Activated T-cell treated with anti-CD3 and anti-CD28 coated beads, Interleukin-2, amount 50 U/mL, for 4 hours (primary cell): ENCODE data around the gene RMDN2. TPM values are rescaled to one million over a fixed set of nuclear protein-coding genes. Genes with fewer than 3 reads are reported as not detected.
"Not testable (repeated sequence)": the region's sequence is repeated elsewhere in the genome, so short reads cannot be mapped to it uniquely, and the experiment has no call there.

ENCODE experiments used
- ATAC-seq, 2 donors: fragments of 200-7000 bp; cut with Tn5 transposase; one replicate each; pipeline ENCODE4 v1.10.0; 2021
- DNase-seq: peaks from one replicate; pipeline ENCODE4 v3.0.0-alpha.2; 2020
- H3K27me3 Mint-ChIP-seq: one replicate; pipeline ENCODE4 v1.8.0; 2021; ENCODE audit warnings: low read depth, mixed read lengths
- H3K36me3 Mint-ChIP-seq: one replicate; pipeline ENCODE4 v1.8.0; 2022; ENCODE audit warnings: mixed read lengths; ENCODE audit not compliant: insufficient read depth
- H3K4me1 Mint-ChIP-seq: one replicate; pipeline ENCODE4 v1.8.0; 2021; ENCODE audit warnings: low read depth, mixed read lengths
- H3K4me3 Mint-ChIP-seq: one replicate; pipeline ENCODE4 v1.8.0; 2021; ENCODE audit warnings: mild to moderate bottlenecking, moderate library complexity, mixed read lengths
- H3K9me3 Mint-ChIP-seq: one replicate; pipeline ENCODE4 v1.8.0; 2021; ENCODE audit warnings: mixed read lengths
- total RNA-seq, 3 donors: library from RNA; stranded (reverse); gene quantifications; one replicate each; pipeline ENCODE4 v1.2.1, GENCODE V29; 2021

Gene RMDN2
- total RNA-seq, 3 donors from 2014 or later = 3.4 to 4.3 (median 3.8) TPM

- not testable (repeated sequence) for ATAC-seq, DNase-seq, H3K9me3 Mint-ChIP-seq, H3K4me3 Mint-ChIP-seq, H3K27me3 Mint-ChIP-seq, H3K36me3 Mint-ChIP-seq
- peaks cover 25% of the 10 kb centered on the region for H3K4me1 Mint-ChIP-seq
Measured at GRCh38 chr2:37930392-37930791, 5.3 kb downstream of the RMDN2 start.

- H3K36me3 Mint-ChIP-seq, DNase-seq, H3K27me3 Mint-ChIP-seq, ATAC-seq, H3K9me3 Mint-ChIP-seq, H3K4me3 Mint-ChIP-seq: not testable (repeated sequence)
- peaks cover 42% of the 10 kb centered on the region for H3K4me1 Mint-ChIP-seq
Measured at GRCh38 chr2:37932873-37933272, 7.8 kb downstream of the RMDN2 start.

GRCh38 chr2:37934591-37935513 is 9.8 kb downstream of the RMDN2 start:
- H3K36me3 Mint-ChIP-seq = peaks cover 12% of the 10 kb centered on the region
- ATAC-seq (peak; percentile 55 to 58), DNase-seq (no peak)
- peak overlapping the region; percentile 68 for H3K4me3 Mint-ChIP-seq
- H3K27me3 Mint-ChIP-seq = peaks cover 1% of the 10 kb centered on the region
- H3K9me3 Mint-ChIP-seq = peaks cover 15% of the 10 kb centered on the region
- peaks cover 46% of the 10 kb centered on the region for H3K4me1 Mint-ChIP-seq

- not testable (repeated sequence) for ATAC-seq, H3K4me3 Mint-ChIP-seq, DNase-seq, H3K27me3 Mint-ChIP-seq
- Mint-ChIP-seq H3K36me3 (peaks cover 15% of the 10 kb centered on the region), H3K4me1 (peaks cover 41% of the 10 kb centered on the region), H3K9me3 (peaks cover 26% of the 10 kb centered on the region)
Measured at GRCh38 chr2:37937568-37937967, 12.5 kb downstream of the RMDN2 start.

- not testable (repeated sequence) for H3K27me3 Mint-ChIP-seq, H3K4me3 Mint-ChIP-seq, DNase-seq, ATAC-seq
- peaks cover 16% of the 10 kb centered on the region for H3K36me3 Mint-ChIP-seq
- H3K4me1 Mint-ChIP-seq = peaks cover 19% of the 10 kb centered on the region
- peaks cover 26% of the 10 kb centered on the region for H3K9me3 Mint-ChIP-seq
Measured at GRCh38 chr2:37941267-37941666, 16.2 kb downstream of the RMDN2 start.

GRCh38 chr2:37944268-37944667 is 19.2 kb downstream of the RMDN2 start:
- no peak for DNase-seq
- ATAC-seq = no peak
- H3K9me3 Mint-ChIP-seq = peaks cover 14% of the 10 kb centered on the region
- H3K27me3 Mint-ChIP-seq = peaks cover 1% of the 10 kb centered on the region
- H3K4me3 Mint-ChIP-seq = no peak overlapping the region
- peaks cover 9% of the 10 kb centered on the region for H3K36me3 Mint-ChIP-seq
- peaks cover 2% of the 10 kb centered on the region for H3K4me1 Mint-ChIP-seq

GRCh38 chr2:37947306-37947705 is 22.2 kb downstream of the RMDN2 start:
- Mint-ChIP-seq H3K4me3 (no peak overlapping the region), H3K4me1 (no peaks in the 10 kb centered on the region), H3K9me3 (no peaks in the 10 kb centered on the region), H3K27me3 (no peaks in the 10 kb centered on the region), H3K36me3 (peaks cover 21% of the 10 kb centered on the region)
- ATAC-seq (no peak), DNase-seq (no peak)

- H3K4me3 Mint-ChIP-seq, H3K4me1 Mint-ChIP-seq, ATAC-seq, H3K27me3 Mint-ChIP-seq, DNase-seq: not testable (repeated sequence)
- peaks cover 26% of the 10 kb centered on the region for H3K9me3 Mint-ChIP-seq
- H3K36me3 Mint-ChIP-seq = peaks cover 19% of the 10 kb centered on the region
Measured at GRCh38 chr2:37962018-37962739, 37.1 kb downstream of the RMDN2 start.

GRCh38 chr2:37962740-37963121 is 37.6 kb downstream of the RMDN2 start:
- ATAC-seq, DNase-seq, H3K4me1 Mint-ChIP-seq, H3K27me3 Mint-ChIP-seq, H3K4me3 Mint-ChIP-seq: not testable (repeated sequence)
- H3K36me3 Mint-ChIP-seq = peaks cover 17% of the 10 kb centered on the region
- H3K9me3 Mint-ChIP-seq = peaks cover 26% of the 10 kb centered on the region

- not testable (repeated sequence) for H3K27me3 Mint-ChIP-seq, DNase-seq, H3K4me1 Mint-ChIP-seq, H3K4me3 Mint-ChIP-seq, ATAC-seq
- Mint-ChIP-seq H3K9me3 (peaks cover 23% of the 10 kb centered on the region), H3K36me3 (peaks cover 17% of the 10 kb centered on the region)
Measured at GRCh38 chr2:37963901-37964300, 38.8 kb downstream of the RMDN2 start.

GRCh38 chr2:37966326-37966725 is 41.2 kb downstream of the RMDN2 start:
- H3K9me3 Mint-ChIP-seq = peaks cover 15% of the 10 kb centered on the region
- no peak overlapping the region for H3K4me3 Mint-ChIP-seq
- H3K4me1 Mint-ChIP-seq = no peaks in the 10 kb centered on the region
- DNase-seq = no peak
- H3K36me3 Mint-ChIP-seq = peaks cover 6% of the 10 kb centered on the region
- ATAC-seq = no peak
- H3K27me3 Mint-ChIP-seq = no peaks in the 10 kb centered on the region

- Mint-ChIP-seq H3K27me3 (no peaks in the 10 kb centered on the region), H3K36me3 (no peaks in the 10 kb centered on the region), H3K9me3 (peaks cover 11% of the 10 kb centered on the region), H3K4me1 (no peaks in the 10 kb centered on the region), H3K4me3 (no peak overlapping the region)
- ATAC-seq = no peak
- no peak for DNase-seq
Measured at GRCh38 chr2:37969731-37970130, 44.6 kb downstream of the RMDN2 start.

- H3K9me3 Mint-ChIP-seq = peaks cover 4% of the 10 kb centered on the region
- no peaks in the 10 kb centered on the region for H3K4me1 Mint-ChIP-seq
- no peaks in the 10 kb centered on the region for H3K27me3 Mint-ChIP-seq
- DNase-seq = no peak
- peaks cover 3% of the 10 kb centered on the region for H3K36me3 Mint-ChIP-seq
- no peak overlapping the region for H3K4me3 Mint-ChIP-seq
- ATAC-seq = no peak
Measured at GRCh38 chr2:37971971-37972370, 46.9 kb downstream of the RMDN2 start.

- H3K36me3 Mint-ChIP-seq = peaks cover 3% of the 10 kb centered on the region
- no peak for DNase-seq
- H3K4me1 Mint-ChIP-seq = no peaks in the 10 kb centered on the region
- no peaks in the 10 kb centered on the region for H3K27me3 Mint-ChIP-seq
- no peak for ATAC-seq
- no peak overlapping the region for H3K4me3 Mint-ChIP-seq
- H3K9me3 Mint-ChIP-seq = no peaks in the 10 kb centered on the region
Measured at GRCh38 chr2:37973615-37974353, 48.7 kb downstream of the RMDN2 start.
